Ishikawa (cell line): ENCODE measurements around the gene RPTOR.

ENCODE experiments used
- CEBPB ChIP-seq: IDR thresholded peaks from 2 replicates; pipeline ENCODE4 v1.6.1; 2012
- CREB1 ChIP-seq: IDR thresholded peaks from 2 replicates; pipeline ENCODE4 v1.6.1; 2012; ENCODE audit warnings: low read depth
- EGR1 ChIP-seq: IDR thresholded peaks from 2 replicates; pipeline ENCODE4 v1.6.1; 2012
- EP300 ChIP-seq: IDR thresholded peaks from 2 replicates; pipeline ENCODE4 v1.6.1; 2012; ENCODE audit warnings: borderline replicate concordance
- MAX ChIP-seq: IDR thresholded peaks from 2 replicates; pipeline ENCODE4 v1.6.1; 2012
- RAD21 ChIP-seq: IDR thresholded peaks from 2 replicates; pipeline ENCODE4 v1.6.1; 2012; ENCODE audit warnings: low read depth
- REST ChIP-seq: IDR thresholded peaks from 2 replicates; pipeline ENCODE4 v1.6.1; 2012; ENCODE audit warnings: low read depth, mild to moderate bottlenecking
- TAF1 ChIP-seq: IDR thresholded peaks from 2 replicates; pipeline ENCODE4 v1.6.1; 2012; ENCODE audit warnings: low read depth, mild to moderate bottlenecking
- TCF12 ChIP-seq: IDR thresholded peaks from 2 replicates; pipeline ENCODE4 v1.6.1; 2012; ENCODE audit warnings: low read depth
- YY1 ChIP-seq: IDR thresholded peaks from 2 replicates; pipeline ENCODE4 v1.6.1; 2012; ENCODE audit warnings: low read depth

GRCh38 chr17:80671825-80672110, 127.1 kb downstream of the RPTOR start:
- no peak for TF ChIP-seq EP300
- TF ChIP-seq YY1, result no peak
- TF ChIP-seq MAX, result no peak
- TF ChIP-seq REST, result no peak
- no peak for TF ChIP-seq TCF12
- no peak for TF ChIP-seq RAD21
- no peak for TF ChIP-seq CEBPB
- TF ChIP-seq CREB1, result no peak
- TF ChIP-seq EGR1, result no peak
- TF ChIP-seq TAF1, result no peak
